GM12878 (cell line): ENCODE data around the gene ETNK1. TPM values are rescaled to one million over a fixed set of nuclear protein-coding genes. Genes with fewer than 3 reads are reported as not detected.

Experiments used
- ATAC-seq: fragments of 200-7000 bp; cut with Tn5 transposase; 3 replicates; pipeline ENCODE4 v1.9.1; 2020; ENCODE audit warnings: mild to moderate bottlenecking, moderate library complexity
- BruUV-seq: library from RNA; stranded (reverse); fragments of 400-500 nt; replicated peaks from 2 replicates; lab custom pipeline; 2021; lab: Mats Ljungman, UMichigan
- CTCF ChIA-PET: fragments of 300-600 bp; sonication (Branson Sonifier 250); formaldehyde crosslinking; extraction: SDS; loops from one replicate; lab custom pipeline; 2021; ENCODE audit warnings: inconsistent platforms; lab: Yijun Ruan, JAX
- POLR2A ChIA-PET: fragments of 350-600 bp; formaldehyde crosslinking; extraction: SDS; loops from one replicate; lab custom pipeline; 2021; ENCODE audit warnings: inconsistent platforms; lab: Charles Lee
- RAD21 ChIA-PET: fragments of 300-600 bp; sonication (Branson Sonifier 250); formaldehyde crosslinking; loops from one replicate; lab custom pipeline; 2023; ENCODE audit warnings: antibody characterized with exemption; ENCODE audit not compliant: unreplicated experiment; lab: Charles Lee
- SMC1A ChIA-PET: fragments of 300-600 bp; sonication (Branson Sonifier 250); formaldehyde crosslinking; loops from one replicate; lab custom pipeline; 2023; ENCODE audit not compliant: unreplicated experiment, uncharacterized antibody; lab: Charles Lee
- DNase-seq: peaks from one replicate; pipeline ENCODE4 v3.0.0-alpha.2; 2011; ENCODE audit warnings: low read depth, low spot score
- FAIRE-seq: peaks from 3 replicates; lab custom pipeline; 2011; peaks lifted over from hg19 to GRCh38; lab: Jason Lieb, UNC
- H2AFZ ChIP-seq: 2 replicates; pipeline ENCODE4 v1.6.0; 2011; ENCODE audit warnings: low read depth, low read length, control low read depth; ENCODE audit not compliant: control insufficient read depth
- H3K27ac ChIP-seq: 2 replicates; pipeline ENCODE4 v1.5.1; 2011; ENCODE audit warnings: control low read depth; ENCODE audit not compliant: control insufficient read depth, insufficient read depth
- H3K27me3 ChIP-seq, 2 experiments: replicated peaks in 1 of 2; 2 replicates each; pipeline versions ENCODE4 v1.6.0 to v1.6.1; 2011; ENCODE audit warnings: low read length in 1 of 2; ENCODE audit not compliant: control insufficient read depth in 2 of 2, insufficient read depth in 2 of 2
- H3K36me3 ChIP-seq, 2 experiments: 2 replicates each; pipeline ENCODE4 v1.5.1; 2011; ENCODE audit warnings: low read length in 1 of 2; ENCODE audit not compliant: control insufficient read depth in 2 of 2, insufficient read depth in 2 of 2
- H3K4me1 ChIP-seq: 2 replicates; pipeline ENCODE4 v1.6.1; 2011; ENCODE audit warnings: mild to moderate bottlenecking, low read length, moderate library complexity, mixed read lengths; ENCODE audit not compliant: control insufficient read depth, insufficient read depth
- H3K4me2 ChIP-seq: 2 replicates; pipeline ENCODE4 v1.6.0; 2011; ENCODE audit warnings: control low read depth; ENCODE audit not compliant: control insufficient read depth, insufficient read depth
- H3K4me3 ChIP-seq: fragments of 200-600 bp; sonication (generic); 2 replicates; pipeline ENCODE4 v1.5.1; 2016
- H3K79me2 ChIP-seq: 2 replicates; pipeline ENCODE4 v1.6.0; 2011; ENCODE audit warnings: low read length; ENCODE audit not compliant: control insufficient read depth, insufficient read depth
- H3K9ac ChIP-seq: 2 replicates; pipeline ENCODE4 v1.8.0; 2011; ENCODE audit warnings: low read length, control low read depth, mixed read lengths; ENCODE audit not compliant: control insufficient read depth, insufficient read depth
- H3K9me3 ChIP-seq: replicated peaks from 3 replicates; pipeline ENCODE4 v1.5.1; 2011; ENCODE audit warnings: mild to moderate bottlenecking, low read length; ENCODE audit not compliant: control insufficient read depth, insufficient read depth
- H4K20me1 ChIP-seq: 2 replicates; pipeline ENCODE4 v1.6.0; 2011; ENCODE audit not compliant: control insufficient read depth, insufficient read depth
- NR2F1 ChIP-seq: fragments of 450-650 bp; conservative IDR thresholded peaks from 2 replicates; pipeline ENCODE4 v1.6.1; 2017; ENCODE audit warnings: mild to moderate bottlenecking
- PAX5 ChIP-seq: IDR thresholded peaks from 2 replicates; pipeline ENCODE4 v1.6.1; 2011; ENCODE audit warnings: low read depth, low read length, borderline replicate concordance
- PAX8 ChIP-seq: fragments of 450-650 bp; IDR thresholded peaks from 2 replicates; pipeline ENCODE4 v1.6.1; 2017; ENCODE audit warnings: mild to moderate bottlenecking, moderate library complexity
- RAD21 ChIP-seq: IDR thresholded peaks from 2 replicates; pipeline ENCODE4 v1.6.1; 2011; ENCODE audit warnings: mild to moderate bottlenecking, low read depth, low read length, moderate library complexity; ENCODE audit not compliant: insufficient read depth
- RB1 ChIP-seq: fragments of 450-650 bp; formaldehyde crosslinking; IDR thresholded peaks from 2 replicates; pipeline ENCODE4 v1.6.1; 2017; ENCODE audit warnings: mild to moderate bottlenecking, borderline replicate concordance
- RBBP5 ChIP-seq: fragments of 200-600 bp; sonication (generic); conservative IDR thresholded peaks from 2 replicates; pipeline ENCODE4 v1.6.1; 2016
- RCOR1 ChIP-seq: conservative IDR thresholded peaks from 2 replicates; pipeline ENCODE4 v1.6.1; 2012; ENCODE audit warnings: low read depth, low read length, improper control_type of control experiment
- RFX5 ChIP-seq: IDR thresholded peaks from 2 replicates; pipeline ENCODE4 v1.6.1; 2011; ENCODE audit warnings: low read depth, low read length, improper control_type of control experiment
- STAT3 ChIP-seq: IDR thresholded peaks from 2 replicates; pipeline ENCODE4 v1.6.1; 2011; ENCODE audit warnings: low read depth, low read length, improper control_type of control experiment
- TCF3 ChIP-seq: IDR thresholded peaks from 2 replicates; pipeline ENCODE4 v1.6.1; 2012; ENCODE audit warnings: low read depth, mild to moderate bottlenecking, low read length, borderline replicate concordance; ENCODE audit not compliant: insufficient read depth
- YY1 ChIP-seq: IDR thresholded peaks from 2 replicates; pipeline ENCODE4 v1.6.1; 2011; ENCODE audit warnings: low read depth, mild to moderate bottlenecking, low read length
- WGBS: methylation state at CpG from one replicate; pipeline ENCODE4 v1.1.6; 2016; ENCODE audit warnings: low lambda C conversion rate; ENCODE audit not compliant: insufficient replicate concordance, insufficient coverage; ENCODE audit errors: missing lambda C conversion rate; 5-methylcytosine and 5-hydroxymethylcytosine counted together
- in situ Hi-C: fragments of 300-500 bp; cut with MboI; formaldehyde crosslinking; loops from 9 replicates; pipeline ENCODE4 v1.14.3; 2018; ENCODE audit warnings: mixed read lengths
- intact Hi-C: fragments of 100-400 bp; cut with micrococcal nuclease; formaldehyde crosslinking; loops from one replicate; pipeline ENCODE4 v1.14.2; 2022; ENCODE audit not compliant: unreplicated experiment
- polyA plus RNA-seq, 11 experiments: library from polyadenylated mRNA; depleted of rRNA in 4 of 11; unstranded in 6 of 11; stranded (reverse) in 5 of 11; fragments of >200 nt; fragmentation: Nextera tagmentation in 4 of 11; fragmentation: Illumina TruSeq in 1 of 11; extraction: Ambion mirVana in 4 of 11; extraction: Trizol in 1 of 11; gene quantifications; 1 replicate in 1 of 11; 2 replicates in 10 of 11; pipeline versions ENCODE4 v1.2.1 to v1.2.3, GENCODE V29; 2011 to 2016; ENCODE audit warnings: inconsistent platforms in 2 of 11, missing spikeins in 2 of 11, low read depth in 1 of 11
- total RNA-seq, 4 experiments: library from RNA; depleted of rRNA in 3 of 4; stranded (reverse); fragments of >200 nt in 3 of 4; fragmentation: Illumina TruSeq in 1 of 4; extraction: Trizol in 1 of 4; gene quantifications; 2 replicates each; pipeline versions ENCODE4 v1.2.1 to v1.2.3, GENCODE V29; 2013 to 2021
- TF ChIP-seq, protein P1 (sequence below): fragments of 450-650 bp; formaldehyde crosslinking; IDR thresholded peaks from 2 replicates; pipeline ENCODE4 v1.4.0; 2022; ENCODE audit warnings: mild to moderate bottlenecking, moderate library complexity
- TF ChIP-seq, protein P2 (sequence below): IDR thresholded peaks from 2 replicates; pipeline ENCODE4 v1.6.1; 2012; ENCODE audit warnings: mild to moderate bottlenecking, low read depth, low read length

ETNK1 gene
- total and polyA plus RNA-seq, 10 of the 15 experiments (the other 5 are each of a cell fraction or from before 2014, with no cell fraction given), result 12.3 to 69.4 (median 34.2) TPM

DNA sequence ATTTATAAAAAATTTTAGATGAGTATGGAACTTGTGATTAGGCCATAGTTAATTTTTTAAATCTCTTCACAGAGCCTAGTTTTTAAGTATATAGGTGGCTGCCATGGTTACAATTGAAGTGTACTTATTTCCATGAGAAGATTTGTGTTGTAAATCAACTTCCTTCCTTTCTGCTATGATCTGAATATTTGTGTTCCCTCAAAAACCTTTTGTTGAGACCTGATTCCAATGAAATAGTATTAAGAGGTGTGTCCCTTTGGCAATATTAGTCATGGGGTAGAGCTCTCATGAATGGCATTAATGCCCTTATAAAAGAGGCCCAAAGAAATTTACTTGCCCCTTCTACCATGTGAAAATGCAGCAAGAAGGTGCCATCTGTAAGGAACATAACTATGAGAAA, 28.8 kb downstream of the ETNK1 start (continued):
- TF ChIP-seq, protein P1, sequence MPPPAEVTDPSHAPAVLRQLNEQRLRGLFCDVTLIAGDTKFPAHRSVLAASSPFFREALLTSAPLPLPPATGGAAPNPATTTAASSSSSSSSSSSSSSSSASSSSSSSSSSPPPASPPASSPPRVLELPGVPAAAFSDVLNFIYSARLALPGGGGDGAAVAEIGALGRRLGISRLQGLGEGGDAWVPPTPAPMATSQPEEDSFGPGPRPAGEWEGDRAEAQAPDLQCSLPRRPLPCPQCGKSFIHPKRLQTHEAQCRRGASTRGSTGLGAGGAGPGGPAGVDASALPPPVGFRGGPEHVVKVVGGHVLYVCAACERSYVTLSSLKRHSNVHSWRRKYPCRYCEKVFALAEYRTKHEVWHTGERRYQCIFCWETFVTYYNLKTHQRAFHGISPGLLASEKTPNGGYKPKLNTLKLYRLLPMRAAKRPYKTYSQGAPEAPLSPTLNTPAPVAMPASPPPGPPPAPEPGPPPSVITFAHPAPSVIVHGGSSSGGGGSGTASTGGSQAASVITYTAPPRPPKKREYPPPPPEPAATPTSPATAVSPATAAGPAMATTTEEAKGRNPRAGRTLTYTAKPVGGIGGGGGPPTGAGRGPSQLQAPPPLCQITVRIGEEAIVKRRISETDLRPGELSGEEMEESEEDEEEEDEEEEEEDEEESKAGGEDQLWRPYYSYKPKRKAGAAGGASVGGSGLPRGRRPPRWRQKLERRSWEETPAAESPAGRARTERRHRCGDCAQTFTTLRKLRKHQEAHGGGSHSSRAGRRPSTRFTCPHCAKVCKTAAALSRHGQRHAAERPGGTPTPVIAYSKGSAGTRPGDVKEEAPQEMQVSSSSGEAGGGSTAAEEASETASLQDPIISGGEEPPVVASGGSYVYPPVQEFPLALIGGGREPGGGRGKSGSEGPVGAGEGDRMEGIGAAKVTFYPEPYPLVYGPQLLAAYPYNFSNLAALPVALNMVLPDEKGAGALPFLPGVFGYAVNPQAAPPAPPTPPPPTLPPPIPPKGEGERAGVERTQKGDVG (CRISPR knock-in tag), result no peak
- TF ChIP-seq NR2F1 (no peak), RFX5 (no peak), RB1 (no peak), RCOR1 (no peak), RBBP5 (no peak)

DNA sequence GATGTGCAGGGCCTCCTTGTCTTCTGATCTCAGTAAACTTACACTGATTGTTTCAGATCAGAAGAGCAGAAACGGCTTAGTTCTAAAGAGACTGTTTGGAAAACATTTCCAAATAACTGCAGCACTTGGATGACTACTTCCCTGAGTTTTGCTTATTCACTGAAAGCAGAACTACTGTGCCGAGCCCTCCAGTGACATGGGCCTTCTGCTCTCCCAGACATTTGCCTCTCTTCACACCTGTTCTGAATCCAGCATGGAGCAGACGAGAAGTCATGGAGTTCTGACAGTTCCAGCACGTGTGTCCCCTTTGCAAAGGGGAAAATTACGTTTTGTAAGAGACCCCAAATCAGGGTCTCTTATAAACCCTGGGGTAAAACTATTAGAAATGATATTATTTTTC, 31.4 kb downstream of the ETNK1 start:
- peaks cover 13% of the 10 kb centered on the region for H3K79me2 ChIP-seq
- in situ Hi-C loops, result no loop called here
- 0 out of 2 replicates have a peak, but pooled peaks cover 2% of the 10 kb centered on the region for H3K4me1 ChIP-seq
- intact Hi-C loops, result no loop called here
- no peak overlapping the region for H2AFZ ChIP-seq
- ChIA-PET SMC1A (interaction anchor here (1.5 kb wide), 1 partner anchor 127 kb away, joined by 3 read pairs; no protein-coding TSS in a partner anchor), POLR2A (no interaction called here), RAD21 (no interaction called here), CTCF (interaction anchor here (1.5 to 1.6 kb wide), 3 partner anchors 8 to 29 kb away, joined by 3 to 5 read pairs (median 5); no protein-coding TSS in a partner anchor)
- ATAC-seq (no peak), DNase-seq (no peak), FAIRE-seq (no peak)
- no peak for TF ChIP-seq YY1
- TF ChIP-seq RAD21, result no peak
- TF ChIP-seq PAX5, result no peak
- TF ChIP-seq PAX8, result no peak
- TF ChIP-seq, protein P2, sequence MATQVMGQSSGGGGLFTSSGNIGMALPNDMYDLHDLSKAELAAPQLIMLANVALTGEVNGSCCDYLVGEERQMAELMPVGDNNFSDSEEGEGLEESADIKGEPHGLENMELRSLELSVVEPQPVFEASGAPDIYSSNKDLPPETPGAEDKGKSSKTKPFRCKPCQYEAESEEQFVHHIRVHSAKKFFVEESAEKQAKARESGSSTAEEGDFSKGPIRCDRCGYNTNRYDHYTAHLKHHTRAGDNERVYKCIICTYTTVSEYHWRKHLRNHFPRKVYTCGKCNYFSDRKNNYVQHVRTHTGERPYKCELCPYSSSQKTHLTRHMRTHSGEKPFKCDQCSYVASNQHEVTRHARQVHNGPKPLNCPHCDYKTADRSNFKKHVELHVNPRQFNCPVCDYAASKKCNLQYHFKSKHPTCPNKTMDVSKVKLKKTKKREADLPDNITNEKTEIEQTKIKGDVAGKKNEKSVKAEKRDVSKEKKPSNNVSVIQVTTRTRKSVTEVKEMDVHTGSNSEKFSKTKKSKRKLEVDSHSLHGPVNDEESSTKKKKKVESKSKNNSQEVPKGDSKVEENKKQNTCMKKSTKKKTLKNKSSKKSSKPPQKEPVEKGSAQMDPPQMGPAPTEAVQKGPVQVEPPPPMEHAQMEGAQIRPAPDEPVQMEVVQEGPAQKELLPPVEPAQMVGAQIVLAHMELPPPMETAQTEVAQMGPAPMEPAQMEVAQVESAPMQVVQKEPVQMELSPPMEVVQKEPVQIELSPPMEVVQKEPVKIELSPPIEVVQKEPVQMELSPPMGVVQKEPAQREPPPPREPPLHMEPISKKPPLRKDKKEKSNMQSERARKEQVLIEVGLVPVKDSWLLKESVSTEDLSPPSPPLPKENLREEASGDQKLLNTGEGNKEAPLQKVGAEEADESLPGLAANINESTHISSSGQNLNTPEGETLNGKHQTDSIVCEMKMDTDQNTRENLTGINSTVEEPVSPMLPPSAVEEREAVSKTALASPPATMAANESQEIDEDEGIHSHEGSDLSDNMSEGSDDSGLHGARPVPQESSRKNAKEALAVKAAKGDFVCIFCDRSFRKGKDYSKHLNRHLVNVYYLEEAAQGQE, result no peak
- TF ChIP-seq STAT3, result no peak
- no peak for TF ChIP-seq TCF3
- no peak overlapping the region for H3K27ac ChIP-seq
- 0 out of 3 replicates have a peak, but pooled peaks cover 2% of the 10 kb centered on the region for H3K9me3 ChIP-seq
- 0 out of 4 replicates have a peak, but pooled peaks cover 0 to 3% of the 10 kb centered on the region in 2 experiments for H3K36me3 ChIP-seq
- 95% methylated on average over 5 of the region's 5 CpGs for WGBS
- H3K27me3 ChIP-seq, result no peaks in the 10 kb centered on the region
- H3K9ac ChIP-seq, result no peak overlapping the region
- no peaks in the 10 kb centered on the region for H4K20me1 ChIP-seq
- no peak overlapping the region for H3K4me2 ChIP-seq
- no TSS peak for BruUV-seq
- H3K4me3 ChIP-seq, result no peak overlapping the region
